ENCODE results near the gene WFS1. TPM values are rescaled to one million over a fixed set of nuclear protein-coding genes. Genes with fewer than 3 reads are reported as not detected.

The WFS1 gene
- total and polyA plus RNA-seq, 9 of the 15 experiments (the other 6 are each of a cell fraction or from before 2014, with no cell fraction given), result 0.01 to 0.29 (median 0.03) TPM; not detected in 5

GRCh38 chr4:6226506-6226905 lies 43.1 kb upstream of the WFS1 start:
- CTCF ChIA-PET (ENCODE audit: low intra/inter-chr PET ratio), result no interaction called here
- Histone ChIP-seq H3K79me2 (ENCODE audit: control insufficient read depth, insufficient read depth, low read length) (no peaks in the 10 kb centered on the region), H3K27me3 (ENCODE audit: control insufficient read depth in 2 of 2, insufficient read depth in 2 of 2, low read length in 2 of 2) (no peaks in the 10 kb centered on the region; a peak in 1 of 5 replicates), H3K9ac (ENCODE audit: insufficient read depth in 1 of 2, low read depth in 2 of 2, low read length in 2 of 2) (no peak overlapping the region), H3K4me1 (replicated peaks in 1 of 2; ENCODE audit: control insufficient read depth in 2 of 2, insufficient read depth in 2 of 2, low read length in 2 of 2) (peaks cover 0 to 3% of the 10 kb centered on the region in 2 experiments; a peak in 1 of 5 replicates), H3K4me2 (ENCODE audit: insufficient read depth, low read length) (no peak overlapping the region), H3K4me3 (no peak overlapping the region), H4K20me1 (replicated peaks; ENCODE audit: control insufficient read depth, insufficient read depth, low read length) (no peaks in the 10 kb centered on the region), H3K27ac (ENCODE audit: extremely low read depth, low read depth, low read length) (no peak overlapping the region), H3K9me3 (replicated peaks; ENCODE audit: control insufficient read depth, insufficient read depth, low read depth, low read length) (no peaks in the 10 kb centered on the region), H2AFZ (ENCODE audit: low read depth, low read length) (no peak overlapping the region), H3K9me1 (ENCODE audit: control insufficient read depth, insufficient read depth, low read length) (no peaks in the 10 kb centered on the region), H3K36me3 (ENCODE audit: control insufficient read depth, insufficient read depth, low read length) (no peaks in the 10 kb centered on the region)
- FAIRE-seq (no peak), DNase-seq (ENCODE audit: extremely low read depth in 1 of 4, low spot score in 3 of 4) (no peak), ATAC-seq (no peak)
- intact Hi-C loops (cut with micrococcal nuclease), result no loop called here
- POLR2A ChIA-PET, result no interaction called here
- 0% methylated on average over 7 of the region's 7 CpGs for WGBS (ENCODE audit: insufficient coverage, low coverage, missing lambda C conversion rate)
- no peak for TF ChIP-seq ZNF639 (CRISPR knock-in tag; conservative IDR thresholded peaks at IDR 0.05 in 1 of 2, IDR thresholded peaks at IDR 0.05 in 1 of 2)
- TF ChIP-seq NR2C2 (CRISPR knock-in tag; IDR thresholded peaks at IDR 0.05), result no peak
- TF ChIP-seq NR2C2 (tag; IDR thresholded peaks at IDR 0.05), result no peak
- TF ChIP-seq BCOR (IDR thresholded peaks at IDR 0.05), result no peak
- no peak for TF ChIP-seq ZNF586 (CRISPR knock-in tag; conservative IDR thresholded peaks at IDR 0.05)
- TF ChIP-seq ZNF583 (CRISPR knock-in tag; IDR thresholded peaks at IDR 0.05), result no peak
- no peak for TF ChIP-seq POLR2H (tag; IDR thresholded peaks at IDR 0.05; ENCODE audit: low read depth)
- no peak for TF ChIP-seq KLF1 (tag; IDR thresholded peaks at IDR 0.05)
- BruUV-seq (replicated peaks), result no TSS peak
- in situ Hi-C loops (cut with MboI), result no loop called here

All from K562 (cell line).